Measurements from ENCODE around the gene ALOX15.
"Not testable (repeated sequence)": the region's sequence is repeated elsewhere in the genome, so short reads cannot be mapped to it uniquely, and the experiment has no call there.

ALOX15 gene

GRCh38 chr17:4592240-4593005 lies 49.1 kb downstream of the ALOX15 start:
- DNase-seq: no peak

- DNase-seq: no peak
These were observed 49.9 kb downstream of the ALOX15 start for GRCh38 chr17:4591529-4591928.

- DNase-seq: no peak
These were observed 50.5 kb downstream of the ALOX15 start for GRCh38 chr17:4590981-4591453.

DNA sequence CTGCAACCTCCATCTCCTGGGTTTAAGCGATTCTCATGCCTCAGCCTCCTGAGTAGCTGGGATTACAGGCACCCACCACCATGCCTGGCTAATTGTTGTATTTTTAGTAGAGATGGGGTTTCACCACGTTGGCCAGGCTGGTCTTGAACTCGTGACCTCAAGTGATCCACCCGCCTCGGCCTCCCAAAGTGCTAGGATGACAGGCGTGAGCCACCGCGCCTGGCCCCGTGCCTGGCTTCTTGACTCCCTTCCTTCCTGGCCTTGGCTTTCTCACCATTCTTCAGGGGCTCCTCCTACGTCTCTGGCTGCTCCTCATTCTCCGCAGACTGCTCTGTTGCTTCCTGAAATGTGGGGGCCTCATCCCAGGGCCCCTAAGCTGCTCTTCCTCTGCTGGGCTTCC lies 51.4 kb downstream of the ALOX15 start:
- DNase-seq: not testable (repeated sequence)

- no peak for DNase-seq
These were observed 52.4 kb downstream of the ALOX15 start for GRCh38 chr17:4588898-4589625.

DNA sequence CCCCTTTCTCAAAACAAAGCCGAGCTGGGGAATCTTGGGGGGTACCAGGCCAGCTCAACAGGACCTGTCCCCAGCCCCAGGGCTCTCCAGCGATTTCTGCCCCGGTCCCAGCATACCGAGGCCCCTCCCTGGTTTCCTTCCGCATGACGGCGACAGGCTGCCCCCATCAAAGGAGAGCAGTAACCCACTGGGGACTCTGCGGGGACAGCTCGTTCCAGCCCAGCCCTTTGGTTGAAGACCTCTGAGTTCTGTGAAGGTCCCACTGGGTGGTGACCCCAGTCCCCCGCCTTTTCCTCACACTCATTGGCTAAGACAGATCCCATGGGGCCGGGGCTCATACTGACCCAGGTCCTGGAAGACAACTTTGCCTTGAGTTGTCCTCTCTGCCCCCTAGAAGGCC lies 53.1 kb downstream of the ALOX15 start:
- DNase-seq: no peak

DNA sequence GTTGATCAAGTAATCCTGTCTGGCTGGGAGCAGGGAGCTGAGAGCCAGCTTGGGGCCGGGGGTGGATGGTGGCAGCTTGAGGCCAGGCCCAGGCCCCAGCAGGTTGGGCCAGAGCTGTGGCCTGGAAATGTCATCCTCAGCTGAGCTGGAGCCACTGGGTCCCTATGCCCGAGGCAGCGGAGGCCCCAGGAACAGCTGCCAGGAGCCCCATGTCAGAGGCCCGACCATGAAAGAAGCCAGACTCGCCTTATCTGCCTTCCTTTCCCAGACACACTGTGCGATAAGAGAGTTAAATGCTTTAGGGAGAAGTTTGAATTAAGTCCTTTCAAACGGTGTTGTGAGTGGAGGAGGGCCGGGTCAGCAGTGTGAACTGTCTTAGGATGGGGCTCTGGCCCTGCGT lies 53.7 kb downstream of the ALOX15 start:
- no peak for DNase-seq

- DNase-seq: no peak
These were observed 54.3 kb downstream of the ALOX15 start for GRCh38 chr17:4587195-4587594.

GRCh38 chr17:4586043-4586442 lies 55.4 kb downstream of the ALOX15 start:
- no peak for DNase-seq

DNA sequence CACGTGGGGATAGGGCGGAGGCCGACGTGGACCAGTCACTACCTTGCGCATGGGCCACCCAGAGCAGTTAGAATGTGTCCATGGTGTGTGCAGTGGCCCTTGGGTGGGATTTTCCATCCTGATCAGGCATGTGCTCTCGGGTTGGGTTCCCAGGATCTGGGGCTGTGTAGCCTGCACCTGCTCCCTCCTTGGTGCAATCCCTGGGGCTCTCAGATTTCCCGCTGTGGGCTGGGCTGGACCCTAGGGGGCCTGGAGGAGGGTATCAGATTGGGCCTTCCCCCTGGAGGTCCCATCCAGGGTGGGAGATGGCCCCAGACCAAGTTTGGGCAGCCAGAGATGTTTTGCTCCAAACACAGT lies 55.9 kb downstream of the ALOX15 start:
- DNase-seq: no peak

- no peak for DNase-seq
These were observed 56.4 kb downstream of the ALOX15 start for GRCh38 chr17:4584917-4585637.

GRCh38 chr17:4584101-4584916 lies 57.2 kb downstream of the ALOX15 start, which contains the start of gene SMTNL2:
Gene SMTNL2, plus strand, starts transcription at chr17:4584529. Its CDS starts 77 bp downstream, at chr17:4584606.
- DNase-seq: no peak

DNA sequence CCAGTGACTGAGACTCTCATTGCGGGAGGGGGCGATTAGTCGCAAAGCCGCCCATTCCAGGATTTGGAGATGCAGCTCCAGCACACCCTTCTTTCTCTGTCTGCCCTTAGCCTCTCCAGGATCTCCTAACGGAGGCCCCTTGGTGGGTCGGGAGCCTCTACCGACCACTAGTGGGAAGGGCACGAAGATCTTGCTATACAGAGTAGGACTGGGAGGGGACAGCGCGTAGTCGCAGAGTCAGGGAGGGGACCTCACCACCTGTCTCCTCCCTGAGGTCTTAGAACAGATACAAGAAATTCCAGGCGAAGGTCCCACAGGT lies 57.7 kb downstream of the ALOX15 start:
- peak; percentile 24 for DNase-seq

DNA sequence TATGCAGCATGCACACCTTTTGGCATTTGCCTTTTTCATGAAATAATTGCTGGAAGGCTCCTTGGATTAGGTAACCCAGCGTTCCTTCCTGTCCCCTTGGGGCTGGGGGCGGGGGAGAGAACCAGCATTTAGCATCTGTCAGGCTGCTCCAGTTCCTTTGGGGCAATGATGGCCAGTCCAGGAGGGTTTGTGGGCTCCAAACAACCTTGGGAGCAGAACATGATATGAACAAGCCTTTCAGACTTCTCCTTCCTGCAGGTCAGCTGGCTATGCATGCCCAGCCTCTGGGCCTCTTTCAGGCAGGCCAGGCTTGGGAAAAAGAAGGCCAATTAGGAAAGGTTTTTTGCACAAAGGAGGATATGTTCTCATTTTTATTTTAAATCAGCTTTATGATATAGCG lies 58.3 kb downstream of the ALOX15 start:
- DNase-seq: no peak

GRCh38 chr17:4582691-4583090 lies 58.8 kb downstream of the ALOX15 start:
- no peak for DNase-seq

DNA sequence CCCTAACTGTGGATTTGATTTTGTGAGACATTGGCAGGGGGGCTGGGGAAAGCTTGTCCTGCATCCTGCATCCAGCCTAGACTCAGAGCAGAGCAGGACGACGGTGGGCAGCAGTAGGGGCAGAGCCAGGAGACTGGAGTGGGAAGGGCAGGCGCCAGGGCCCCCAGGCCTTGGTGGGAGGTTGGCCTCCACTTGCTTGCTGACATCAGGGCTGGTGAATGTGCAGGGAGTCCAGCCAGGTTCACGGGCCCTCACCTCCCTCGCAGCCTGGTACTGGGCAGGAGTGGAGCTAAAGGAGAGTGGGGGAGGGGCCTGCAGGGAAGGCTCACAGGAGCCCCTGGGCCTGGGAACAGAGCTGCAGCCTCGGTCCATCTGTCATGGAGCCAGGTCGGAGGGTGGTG lies 59.4 kb downstream of the ALOX15 start:
- DNase-seq: no peak
